Activated CD8-positive, alpha-beta memory T cell treated with anti-CD3 and anti-CD28 coated beads for 4 hours (primary cell): ENCODE results near the gene ADCK2.
"Not testable (repeated sequence)": the region's sequence is repeated elsewhere in the genome, so short reads cannot be mapped to it uniquely, and the experiment has no call there.

Experiments used
- DNase-seq, 2 donors: peaks; one replicate each; pipeline ENCODE4 v3.0.0-alpha.2; 2020; ENCODE audit warnings: low read depth in 2 of 2

Gene ADCK2

DNA sequence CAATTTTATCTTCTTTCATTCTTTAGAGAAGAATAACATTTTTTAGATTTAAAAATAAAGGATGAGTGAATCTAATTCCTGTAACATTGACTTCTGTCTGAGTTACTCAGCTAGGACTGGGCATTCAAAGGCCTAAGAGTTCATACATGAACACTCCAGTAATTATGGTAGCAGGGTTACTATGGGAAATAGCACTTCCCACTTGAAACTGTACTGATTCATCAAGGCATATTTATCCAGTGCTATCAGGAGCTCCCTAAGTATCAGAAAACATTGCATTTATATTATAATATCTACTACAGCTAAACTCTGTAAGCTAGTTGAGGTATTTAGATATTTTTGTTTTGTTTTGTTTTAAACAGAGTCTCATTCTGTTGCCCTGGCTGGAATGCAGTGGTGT lies 65.5 kb downstream of the ADCK2 start:
- DNase-seq = no peak

DNA sequence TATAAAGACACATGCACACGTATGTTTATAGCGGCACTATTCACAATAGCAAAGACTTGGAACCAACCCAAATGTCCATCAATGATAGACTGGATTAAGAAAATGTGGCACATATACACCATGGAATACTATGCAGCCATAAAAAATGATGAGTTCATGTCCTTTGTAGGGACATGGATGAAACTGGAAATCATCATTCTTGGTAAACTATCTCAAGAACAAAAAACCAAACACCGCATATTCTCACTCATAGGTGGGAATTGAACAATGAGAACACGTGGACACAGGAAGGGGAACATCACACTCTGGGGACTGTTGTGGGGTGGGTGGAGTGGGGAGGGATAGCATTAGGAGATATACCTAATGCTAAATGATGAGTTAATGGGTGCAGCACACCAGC lies 70.5 kb downstream of the ADCK2 start:
- not testable (repeated sequence) for DNase-seq

DNA sequence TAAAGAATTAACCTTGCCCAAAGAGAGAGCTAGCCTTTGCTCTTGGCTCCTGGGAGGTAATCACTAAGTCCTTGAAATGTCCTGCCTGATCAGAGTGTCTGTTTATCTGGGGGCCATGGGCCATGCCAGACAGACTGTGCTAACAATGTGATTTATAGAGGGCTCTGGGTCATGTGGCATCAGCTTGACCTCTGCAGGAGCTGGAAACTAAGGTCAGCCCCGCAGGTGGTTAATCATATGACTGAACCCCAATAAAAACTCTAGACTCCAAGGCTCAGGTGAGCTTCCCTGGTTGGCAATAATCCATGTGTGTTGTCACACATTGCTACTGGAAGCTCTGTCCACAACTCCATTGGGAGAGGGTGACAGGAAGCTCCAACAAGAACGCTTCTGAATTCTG lies 71.3 kb downstream of the ADCK2 start:
- DNase-seq = no peak
